ENCODE results near the gene S1PR3.

S1PR3 gene

DNA sequence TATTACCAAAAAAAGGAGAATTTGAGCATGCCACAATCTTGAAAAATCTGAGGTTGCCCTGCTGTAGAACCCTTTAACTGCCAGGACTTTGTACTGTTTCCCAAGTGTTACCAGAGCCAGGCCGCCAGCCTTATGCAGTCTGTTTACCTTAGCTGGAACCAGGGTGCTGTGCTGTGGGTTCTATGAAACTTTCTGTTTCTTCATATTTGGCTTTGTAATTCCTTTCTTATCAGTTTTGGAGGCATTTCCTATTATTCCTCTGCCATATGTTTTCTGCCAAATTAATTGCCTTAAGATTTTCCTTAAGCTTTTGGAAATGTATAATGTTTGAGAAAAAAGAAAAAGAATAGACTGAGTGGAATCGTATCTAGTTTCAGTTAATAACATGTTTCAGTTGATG is 2.1 kb downstream of the S1PR3 start:
- no peak for DNase-seq (ENCODE audit: low spot score)

- DNase-seq (ENCODE audit: low spot score), result no peak
These were observed 2.7 kb downstream of the S1PR3 start for GRCh38 chr9:88993871-88994460.

- peak; percentile 57 for DNase-seq (ENCODE audit: low spot score)
These were observed 3.4 kb downstream of the S1PR3 start for GRCh38 chr9:88994469-88995199.

DNA sequence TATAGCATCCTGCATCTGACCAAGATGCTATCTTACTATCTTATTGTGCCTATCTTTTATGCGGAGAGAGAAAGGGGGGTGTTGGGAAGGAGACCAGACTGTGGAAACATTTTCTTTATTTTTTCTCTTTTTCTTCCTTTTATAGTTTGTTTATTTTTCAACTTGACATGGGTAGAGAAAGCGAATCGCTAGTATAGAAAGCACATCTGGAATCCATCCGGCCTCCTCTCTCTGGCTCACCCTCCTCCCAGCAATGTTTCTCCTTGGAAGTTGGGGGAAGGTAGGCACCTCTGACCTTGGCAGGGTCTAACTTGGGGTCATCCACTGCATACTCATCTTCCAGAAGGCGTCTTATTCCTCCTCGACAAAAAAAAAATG is 3.9 kb downstream of the S1PR3 start:
- DNase-seq (ENCODE audit: low spot score), result no peak

DNA sequence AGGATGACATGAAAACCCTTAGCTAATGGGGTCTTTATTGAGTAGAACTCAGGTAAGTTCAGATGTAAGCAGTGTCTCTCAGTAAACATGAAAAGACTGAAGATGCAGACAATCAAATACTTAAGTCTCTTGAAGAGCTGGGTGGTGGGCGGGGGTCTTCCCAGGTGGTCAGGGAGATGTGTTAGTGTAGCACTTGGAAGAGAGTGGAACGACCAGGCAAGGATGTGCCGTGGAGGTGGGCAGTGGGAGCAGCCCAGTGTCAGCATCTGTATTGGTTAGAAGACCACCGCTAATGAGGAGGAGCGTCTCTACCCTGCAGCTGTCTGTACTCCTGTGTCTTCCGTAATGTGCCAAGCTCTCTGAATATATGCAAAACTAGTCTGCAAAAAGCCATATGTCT is 4.4 kb downstream of the S1PR3 start:
- DNase-seq (ENCODE audit: low spot score), result no peak

DNA sequence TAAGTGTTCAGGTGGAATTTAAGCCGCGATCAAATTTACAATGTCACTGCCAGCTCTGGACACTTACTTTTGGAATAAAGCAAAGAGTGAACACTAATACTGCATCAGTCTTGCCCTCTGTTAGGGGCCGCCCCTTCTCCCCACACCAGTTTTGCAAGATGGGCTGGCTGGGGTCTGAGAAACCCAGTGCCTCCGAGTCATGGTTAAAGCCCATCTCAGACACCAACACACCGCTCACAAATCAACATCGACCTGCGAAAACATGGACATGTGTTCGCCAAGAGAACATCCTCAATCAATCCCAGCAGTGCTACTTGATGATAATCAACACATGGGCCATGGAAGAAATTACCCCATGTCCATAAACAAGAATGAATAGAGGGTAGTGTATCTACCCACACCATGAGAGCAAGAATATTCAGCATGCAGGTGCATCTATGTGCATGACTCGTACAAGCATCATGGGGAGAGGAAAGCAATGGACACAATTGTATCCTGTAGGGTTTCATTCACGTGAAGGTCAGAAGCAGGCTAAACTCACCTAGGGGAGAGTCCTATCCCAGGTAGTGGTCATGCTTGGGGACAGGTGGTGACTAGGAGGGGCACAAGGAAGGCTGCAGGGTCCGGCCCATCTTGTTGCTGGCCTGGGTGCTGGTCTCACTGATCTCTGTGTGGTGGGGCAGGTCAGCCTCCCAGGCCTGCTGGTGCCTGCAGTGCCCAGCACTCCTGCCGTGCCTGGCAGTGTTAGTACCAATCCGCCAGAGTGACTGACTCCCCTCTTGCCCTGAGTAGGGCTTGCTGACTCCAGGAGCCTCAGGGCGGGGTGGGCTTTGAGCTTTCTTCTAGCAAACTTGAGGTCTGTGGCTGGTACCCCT is 5.0 kb downstream of the S1PR3 start:
- no peak for DNase-seq (ENCODE audit: low spot score)

DNA sequence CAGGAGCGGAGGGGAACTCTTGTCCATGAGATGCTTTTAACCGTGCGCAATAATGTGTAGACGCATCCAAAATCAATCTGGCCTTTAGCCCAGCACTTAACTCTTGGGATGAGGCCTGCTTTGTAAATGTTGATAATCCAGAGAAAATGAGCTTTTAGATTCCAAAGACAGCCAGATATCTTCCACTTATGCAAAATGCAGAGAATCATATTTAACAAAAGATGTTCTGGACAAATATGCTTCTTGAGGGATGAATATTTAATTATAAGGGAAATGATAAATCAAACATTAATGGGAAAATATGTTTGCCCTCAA is 5.6 kb downstream of the S1PR3 start:
- no peak for DNase-seq (ENCODE audit: low spot score)

DNA sequence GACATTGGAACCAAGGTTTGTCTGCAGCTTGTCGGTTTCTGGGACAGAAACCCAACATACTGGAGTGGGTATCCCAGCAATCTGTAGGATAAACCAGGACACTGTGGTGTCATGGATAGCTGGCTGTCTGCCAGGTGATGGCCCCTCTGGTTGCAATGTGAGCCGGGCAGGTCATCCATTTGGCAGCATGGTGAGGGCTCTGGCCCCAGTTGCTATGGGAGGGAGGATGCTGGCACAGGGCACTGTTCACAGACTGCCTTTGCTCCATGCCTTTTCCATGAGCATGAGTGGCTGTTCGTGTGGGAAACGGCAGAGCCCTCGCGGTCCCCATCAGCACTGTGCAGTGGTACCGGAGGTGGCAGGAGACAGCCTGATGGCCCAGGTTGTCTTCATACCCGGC is 6.4 kb downstream of the S1PR3 start:
- no peak for DNase-seq (ENCODE audit: low spot score)

GRCh38 chr9:88998503-88998902 is 7.2 kb downstream of the S1PR3 start:
- DNase-seq (ENCODE audit: low spot score), result no peak

GRCh38 chr9:88998911-88999310 is 7.6 kb downstream of the S1PR3 start:
- DNase-seq (ENCODE audit: low spot score), result peak; percentile 69

- DNase-seq (ENCODE audit: low spot score), result no peak
These were observed 9.1 kb downstream of the S1PR3 start for GRCh38 chr9:89000371-89000781.

DNA sequence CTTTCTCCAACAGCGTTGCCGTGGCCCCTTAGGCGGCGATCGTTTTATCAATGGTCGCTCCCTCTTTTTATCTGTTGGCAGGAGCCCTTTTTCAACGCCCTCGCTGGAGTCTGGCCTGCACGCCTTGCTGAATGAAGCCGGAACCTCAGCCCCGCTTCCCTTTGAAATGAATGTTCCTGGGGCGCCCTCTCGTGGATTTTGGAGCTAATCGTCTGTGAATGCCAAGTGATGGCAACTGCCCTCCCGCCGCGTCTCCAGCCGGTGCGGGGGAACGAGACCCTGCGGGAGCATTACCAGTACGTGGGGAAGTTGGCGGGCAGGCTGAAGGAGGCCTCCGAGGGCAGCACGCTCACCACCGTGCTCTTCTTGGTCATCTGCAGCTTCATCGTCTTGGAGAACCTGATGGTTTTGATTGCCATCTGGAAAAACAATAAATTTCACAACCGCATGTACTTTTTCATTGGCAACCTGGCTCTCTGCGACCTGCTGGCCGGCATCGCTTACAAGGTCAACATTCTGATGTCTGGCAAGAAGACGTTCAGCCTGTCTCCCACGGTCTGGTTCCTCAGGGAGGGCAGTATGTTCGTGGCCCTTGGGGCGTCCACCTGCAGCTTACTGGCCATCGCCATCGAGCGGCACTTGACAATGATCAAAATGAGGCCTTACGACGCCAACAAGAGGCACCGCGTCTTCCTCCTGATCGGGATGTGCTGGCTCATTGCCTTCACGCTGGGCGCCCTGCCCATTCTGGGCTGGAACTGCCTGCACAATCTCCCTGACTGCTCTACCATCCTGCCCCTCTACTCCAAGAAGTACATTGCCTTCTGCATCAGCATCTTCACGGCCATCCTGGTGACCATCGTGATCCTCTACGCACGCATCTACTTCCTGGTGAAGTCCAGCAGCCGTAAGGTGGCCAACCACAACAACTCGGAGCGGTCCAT is 10.0 kb downstream of the S1PR3 start:
- peak; percentile 85 for DNase-seq (ENCODE audit: low spot score)

GRCh38 chr9:89001917-89002540 is 10.8 kb downstream of the S1PR3 start:
- DNase-seq (ENCODE audit: low spot score), result no peak

GRCh38 chr9:89002987-89003386 is 11.7 kb downstream of the S1PR3 start:
- no peak for DNase-seq (ENCODE audit: low spot score)

GRCh38 chr9:89005323-89005722 is 14.1 kb downstream of the S1PR3 start:
- no peak for DNase-seq (ENCODE audit: low spot score)

DNA sequence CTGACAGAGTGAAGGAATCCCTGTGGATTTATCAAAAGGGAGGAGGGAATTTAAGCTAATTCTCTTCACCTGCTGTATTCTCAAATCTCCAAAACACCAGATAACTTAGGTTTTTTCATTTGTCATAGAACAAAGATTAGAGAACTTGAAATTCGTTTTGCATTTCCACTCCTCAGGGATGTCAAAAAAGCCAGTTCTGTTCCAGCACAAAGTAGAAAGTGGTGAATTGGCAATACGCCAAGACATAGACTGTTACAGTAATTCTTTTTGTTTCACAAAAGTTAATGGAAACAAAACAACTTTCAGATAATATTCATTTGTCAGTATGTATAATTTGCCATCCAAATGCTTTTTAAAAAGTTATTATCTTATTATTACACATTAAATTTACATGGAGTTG is 15.0 kb downstream of the S1PR3 start:
- no peak for DNase-seq (ENCODE audit: low spot score)

DNA sequence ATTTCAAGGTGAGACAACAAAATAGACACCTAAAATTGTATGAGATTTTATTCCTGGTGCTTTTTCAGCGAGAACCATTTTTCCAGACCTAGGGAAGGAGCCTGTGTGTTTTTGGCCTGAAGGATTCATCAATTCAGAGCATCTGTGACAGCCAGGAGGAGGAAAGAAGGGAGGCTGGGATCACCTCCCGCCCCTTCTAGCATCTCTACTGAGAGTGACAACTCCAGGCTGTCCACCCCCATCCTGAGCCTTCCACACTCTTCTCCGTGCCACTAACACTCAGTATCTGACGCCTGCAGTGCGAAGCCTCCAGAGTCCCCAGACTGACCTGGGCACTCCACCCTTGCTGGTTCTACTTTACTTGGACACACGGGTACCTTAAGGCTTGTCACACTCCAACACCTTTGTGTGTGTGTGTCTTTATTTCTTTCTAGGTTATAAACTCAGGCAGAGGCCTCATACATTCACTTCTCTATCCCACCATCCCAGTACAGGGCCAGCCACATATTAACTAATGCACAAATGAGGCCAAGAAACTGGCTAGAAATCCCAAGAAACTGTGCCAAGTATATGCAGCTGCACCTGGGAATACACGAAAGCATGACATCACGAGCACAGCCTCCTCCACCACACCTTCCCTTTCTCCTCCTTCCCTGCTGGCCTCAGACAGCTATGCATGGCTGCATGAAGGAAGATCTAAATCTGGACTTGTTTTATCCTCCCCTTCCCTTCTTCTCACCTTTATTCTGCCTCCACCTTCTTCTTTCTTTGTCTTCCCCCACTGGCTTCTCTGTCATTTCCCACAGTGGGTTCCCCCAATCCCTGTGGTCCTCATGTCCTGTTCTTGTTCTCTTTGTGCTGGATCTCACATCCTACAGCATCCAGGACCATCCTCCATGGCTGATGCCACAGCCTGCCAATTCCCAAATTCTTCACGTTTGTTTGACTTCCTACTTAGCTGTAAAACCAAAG is 16.0 kb downstream of the S1PR3 start:
- DNase-seq (ENCODE audit: low spot score), result no peak

DNA sequence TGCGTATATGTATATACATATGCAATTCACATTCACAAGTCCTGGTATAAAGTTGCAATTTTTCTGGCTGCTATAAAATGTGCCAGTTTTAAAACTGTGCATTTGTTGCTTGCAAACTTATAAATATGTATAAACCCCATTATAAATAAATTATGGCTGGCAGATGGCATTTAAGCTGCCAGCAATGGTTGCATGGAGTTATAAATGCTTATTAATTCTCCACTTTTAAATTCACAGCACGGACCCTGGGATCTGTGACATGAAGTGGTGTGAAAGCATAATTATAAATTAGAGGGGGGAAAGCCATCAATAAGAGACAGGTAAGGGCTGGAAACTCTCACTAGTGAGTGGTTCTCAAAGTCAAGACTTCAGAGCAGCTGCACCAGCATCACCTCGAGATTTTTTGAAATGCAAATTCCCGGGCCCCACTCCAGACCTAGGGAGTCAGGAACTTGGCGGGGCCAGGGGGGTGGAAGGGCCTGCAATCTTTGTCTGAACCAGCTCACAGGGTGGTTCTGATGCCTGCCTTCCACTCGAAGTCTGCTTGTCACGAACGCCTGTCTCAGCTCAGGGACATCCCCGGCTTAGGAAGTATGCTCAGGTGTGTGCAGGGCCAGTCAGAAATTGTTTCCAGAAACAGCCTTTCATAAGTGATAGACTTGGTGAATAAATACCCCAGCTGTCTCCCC is 16.9 kb downstream of the S1PR3 start:
- no peak for DNase-seq (ENCODE audit: low spot score)

GRCh38 chr9:89008744-89009545 is 17.7 kb downstream of the S1PR3 start:
- DNase-seq (ENCODE audit: low spot score), result no peak
